CD14-positive monocyte (primary cell): Measurements from ENCODE around the gene MAP2K4. TPM values are rescaled to one million over a fixed set of nuclear protein-coding genes. Genes with fewer than 3 reads are reported as not detected.

Source experiments
- DNase-seq, 3 donors: peaks; one replicate each; pipeline ENCODE4 v3.0.0-alpha.2; 2011 to 2022
- H2AFZ ChIP-seq: 2 replicates; pipeline ENCODE4 v1.6.0; 2012; ENCODE audit warnings: mild to moderate bottlenecking, low read depth, low read length, inconsistent platforms; ENCODE audit not compliant: insufficient read depth, poor library complexity, severe bottlenecking
- H3K27ac ChIP-seq, 2 donors: 1 replicate in 1 of 2; 2 replicates in 1 of 2; pipeline ENCODE4 v1.5.1; 2012 to 2013; ENCODE audit warnings: low read length in 2 of 2, control low read depth in 1 of 2, inconsistent platforms in 1 of 2, low read depth in 1 of 2, mild to moderate bottlenecking in 1 of 2
- H3K27me3 ChIP-seq, 2 donors: one replicate each; pipeline versions ENCODE4 v1.6.0 to v1.6.1; 2011 to 2013; ENCODE audit warnings: low read length in 2 of 2; ENCODE audit not compliant: control insufficient read depth in 2 of 2, insufficient read depth in 2 of 2
- H3K36me3 ChIP-seq, 2 donors: replicated peaks in 1 of 2; 1 replicate in 1 of 2; 2 replicates in 1 of 2; pipeline versions ENCODE4 v1.5.1 to v1.6.1; 2012 to 2013; ENCODE audit warnings: low read length in 2 of 2, control low read depth in 1 of 2, inconsistent platforms in 1 of 2, mild to moderate bottlenecking in 1 of 2; ENCODE audit not compliant: insufficient read depth in 2 of 2, control insufficient read depth in 1 of 2
- H3K4me1 ChIP-seq, 2 donors: 1 replicate in 1 of 2; 2 replicates in 1 of 2; pipeline versions ENCODE4 v1.5.1 to v1.6.1; 2012 to 2013; ENCODE audit warnings: low read length in 2 of 2, control low read depth in 1 of 2, inconsistent platforms in 1 of 2, mild to moderate bottlenecking in 1 of 2, moderate library complexity in 1 of 2; ENCODE audit not compliant: insufficient read depth in 2 of 2, control insufficient read depth in 1 of 2
- H3K4me2 ChIP-seq: replicated peaks from 2 replicates; pipeline ENCODE3; 2012; ENCODE audit warnings: low read length, moderate library complexity, mild to moderate bottlenecking; ENCODE audit not compliant: poor library complexity, severe bottlenecking; ENCODE audit errors: extremely low read depth
- H3K4me3 ChIP-seq, 3 experiments: fragments of 200-600 bp in 1 of 3; sonication (generic) in 1 of 3; replicated peaks in 1 of 3; 1 replicate in 2 of 3; 2 replicates in 1 of 3; pipeline ENCODE4 v1.5.1; 2011 to 2013; ENCODE audit warnings: low read length in 3 of 3, mild to moderate bottlenecking in 3 of 3, control low read depth in 2 of 3, low read depth in 2 of 3, inconsistent platforms in 1 of 3, moderate library complexity in 1 of 3
- H3K79me2 ChIP-seq: 2 replicates; pipeline ENCODE4 v1.6.0; 2012; ENCODE audit warnings: mild to moderate bottlenecking, control low read depth, inconsistent platforms, low read length, moderate library complexity; ENCODE audit not compliant: insufficient read depth
- H3K9ac ChIP-seq: 2 replicates; pipeline ENCODE4 v1.6.0; 2017; ENCODE audit warnings: low read length, mild to moderate bottlenecking; ENCODE audit not compliant: insufficient read depth, poor library complexity, severe bottlenecking
- H3K9me3 ChIP-seq, 2 donors: replicated peaks in 1 of 2; 1 replicate in 1 of 2; 2 replicates in 1 of 2; pipeline versions ENCODE4 v1.5.1 to v1.6.1; 2012 to 2013; ENCODE audit warnings: low read length in 2 of 2, control low read depth in 1 of 2; ENCODE audit not compliant: control insufficient read depth in 1 of 2, insufficient read depth in 1 of 2
- H4K20me1 ChIP-seq: 2 replicates; pipeline ENCODE4 v1.6.0; 2012; ENCODE audit warnings: mild to moderate bottlenecking, low read length, control low read depth, moderate library complexity; ENCODE audit not compliant: insufficient read depth
- H3K27ac Mint-ChIP-seq, 7 donors: one replicate each; pipeline ENCODE4 v1.8.0; 2020; ENCODE audit warnings: mild to moderate bottlenecking in 7 of 7, mixed read lengths in 7 of 7, moderate library complexity in 6 of 7, inconsistent platforms in 2 of 7
- H3K27me3 Mint-ChIP-seq, 3 donors: one replicate each; pipeline ENCODE4 v1.8.0; 2021 to 2022; ENCODE audit warnings: low read depth in 3 of 3, mild to moderate bottlenecking in 3 of 3, mixed read lengths in 3 of 3, moderate library complexity in 3 of 3, inconsistent platforms in 1 of 3
- H3K36me3 Mint-ChIP-seq, 2 donors: one replicate each; pipeline ENCODE4 v1.8.0; 2020; ENCODE audit warnings: mixed read lengths in 2 of 2, inconsistent platforms in 1 of 2, mild to moderate bottlenecking in 1 of 2
- H3K4me1 Mint-ChIP-seq: one replicate; pipeline ENCODE4 v1.8.0; 2020; ENCODE audit warnings: mild to moderate bottlenecking, mixed read lengths
- H3K4me3 Mint-ChIP-seq, 2 donors: one replicate each; pipeline ENCODE4 v1.8.0; 2020; ENCODE audit warnings: mild to moderate bottlenecking in 2 of 2, mixed read lengths in 2 of 2, moderate library complexity in 1 of 2
- H3K9me3 Mint-ChIP-seq, 7 donors: one replicate each; pipeline ENCODE4 v1.8.0; 2020 to 2022; ENCODE audit warnings: mixed read lengths in 7 of 7, mild to moderate bottlenecking in 6 of 7, moderate library complexity in 6 of 7, inconsistent platforms in 2 of 7
- CTCF ChIP-seq: fragments of 200-600 bp; IDR thresholded peaks from one replicate; pipeline ENCODE4 v1.8.0; 2022; ENCODE audit warnings: antibody characterized with exemption, mild to moderate bottlenecking
- WGBS: methylation state at CpG from one replicate; pipeline ENCODE4 v1.1.5; 2013; ENCODE audit warnings: missing lambda C conversion rate; ENCODE audit not compliant: insufficient coverage; 5-methylcytosine and 5-hydroxymethylcytosine counted together
- intact Hi-C, 2 donors: fragments of 100-400 bp; cut with micrococcal nuclease; formaldehyde crosslinking; loops; one replicate each; pipeline versions ENCODE4 v1.15.0 to v1.15.1; 2023
- polyA plus RNA-seq, 3 donors: library from polyadenylated mRNA; depleted of rRNA in 1 of 3; unstranded in 2 of 3; stranded (reverse) in 1 of 3; fragments of 300-500 nt in 2 of 3; fragments of >200 nt in 1 of 3; fragmentation: Illumina TruSeq in 2 of 3; gene quantifications; 1 replicate in 2 of 3; 2 replicates in 1 of 3; pipeline ENCODE4 v1.2.3, GENCODE V29; 2012 to 2021

The MAP2K4 gene
- polyA plus RNA-seq, 3 donors, result 8.1 to 41.8 (median 23.2) TPM

DNA sequence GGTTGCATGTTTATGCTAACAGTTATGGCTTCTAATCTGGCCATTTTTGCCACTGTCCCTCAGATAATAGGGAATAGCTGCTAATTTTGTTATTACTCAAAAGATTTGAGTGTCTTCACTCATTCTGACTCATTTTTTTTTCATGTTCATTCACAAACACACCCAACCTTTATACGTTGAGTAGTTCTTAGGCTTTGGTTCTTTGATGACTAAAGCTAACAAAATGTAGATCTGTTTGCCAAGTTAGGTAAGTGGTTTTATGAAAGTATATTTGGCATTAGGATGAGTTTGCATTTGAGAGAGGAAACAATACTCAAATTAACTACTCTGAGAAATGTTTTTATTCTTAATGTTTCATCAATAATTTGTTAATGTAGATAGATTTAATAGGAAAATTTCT, 3.6 kb downstream of the MAP2K4 start:
- TF ChIP-seq CTCF, result no peak
- H3K4me1 ChIP-seq, result peaks cover 15 to 19% of the 10 kb centered on the region in 2 donors
- no peak overlapping the region for H3K27ac ChIP-seq
- no peak overlapping the region for H2AFZ ChIP-seq
- H3K27me3 ChIP-seq, result peaks cover 10 to 11% of the 10 kb centered on the region in 2 donors
- intact Hi-C loops, result loop anchor here in 1 of 2 donors (2.0 kb wide), 1 partner anchor 28 kb away; the partner anchor contains the start of gene ZNF18
- Mint-ChIP-seq H3K4me3 (no peak overlapping the region), H3K27me3 (peaks cover 9 to 13% (median 12%) of the 10 kb centered on the region in 3 donors), H3K27ac (no peak overlapping the region), H3K4me1 (peaks cover 33% of the 10 kb centered on the region), H3K9me3 (no peaks in the 10 kb centered on the region), H3K36me3 (peaks cover 4 to 7% of the 10 kb centered on the region in 2 donors)
- WGBS, result no CpG with 5 or more reads among the region's 1 CpG
- H3K9me3 ChIP-seq, result no peaks in the 10 kb centered on the region
- H3K9ac ChIP-seq, result no peak overlapping the region
- peaks cover 79% of the 10 kb centered on the region for H4K20me1 ChIP-seq
- no peaks in the 10 kb centered on the region for H3K36me3 ChIP-seq
- H3K4me3 ChIP-seq, result no peak overlapping the region
- DNase-seq, result no peak
- no peak overlapping the region for H3K4me2 ChIP-seq
- peaks cover 67% of the 10 kb centered on the region for H3K79me2 ChIP-seq

DNA sequence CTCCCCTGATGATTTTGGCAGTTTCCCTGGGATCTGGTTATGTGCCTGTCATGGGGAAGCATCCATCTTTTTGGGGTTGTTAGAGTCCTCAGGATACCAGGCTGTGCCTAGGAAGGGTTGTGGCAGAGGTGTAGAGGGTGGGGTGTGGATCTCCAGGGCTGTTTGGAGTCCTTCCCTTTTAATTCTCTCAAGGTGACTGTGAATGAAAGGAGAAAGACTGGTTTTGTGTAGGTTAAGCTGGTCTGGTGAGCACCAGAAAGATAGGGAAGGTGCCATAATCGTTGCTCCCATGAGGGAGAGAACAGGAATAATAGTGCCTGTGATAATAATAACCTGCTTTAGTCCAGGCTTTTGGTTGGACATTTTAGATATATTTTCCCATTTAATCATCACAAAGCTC, 7.0 kb downstream of the MAP2K4 start:
- peaks cover 91% of the 10 kb centered on the region for H4K20me1 ChIP-seq

More for the DNA sequence above, 7.0 kb downstream of the MAP2K4 start:
- peaks cover 4 to 9% of the 10 kb centered on the region in 2 donors for H3K36me3 Mint-ChIP-seq
- H3K27ac Mint-ChIP-seq, result no peak overlapping the region
- H3K4me1 ChIP-seq, result peaks cover 0 to 6% of the 10 kb centered on the region in 2 donors
- TF ChIP-seq CTCF, result no peak
- no peak overlapping the region for H3K9ac ChIP-seq
- H3K9me3 Mint-ChIP-seq, result peaks cover 0 to under 1% (median 0%) of the 10 kb centered on the region in 7 donors
- H3K27ac ChIP-seq, result no peak overlapping the region
- H3K27me3 ChIP-seq, result no peaks in the 10 kb centered on the region
- no peak for DNase-seq
- no peak overlapping the region for H3K4me3 ChIP-seq
- no peaks in the 10 kb centered on the region for H3K27me3 Mint-ChIP-seq
- H2AFZ ChIP-seq, result no peak overlapping the region
- H3K4me1 Mint-ChIP-seq, result peaks cover 31% of the 10 kb centered on the region
- H3K4me2 ChIP-seq, result no peak overlapping the region
- H3K79me2 ChIP-seq, result peaks cover 73% of the 10 kb centered on the region
- no peak overlapping the region for H3K4me3 Mint-ChIP-seq
- WGBS, result no CpG with 5 or more reads among the region's 1 CpG
- H3K9me3 ChIP-seq, result no peaks in the 10 kb centered on the region
- intact Hi-C loops, result no loop called here
- H3K36me3 ChIP-seq, result no peaks in the 10 kb centered on the region
